ENCODE results near the gene AFF3. TPM values are rescaled to one million over a fixed set of nuclear protein-coding genes. Genes with fewer than 3 reads are reported as not detected.

AFF3 gene
- total RNA-seq, 1 experiment from 2014 or later, result not detected

GRCh38 chr2:99821039-99821438, 321.4 kb downstream of the AFF3 start:
- intact Hi-C loops (cut with micrococcal nuclease; ENCODE audit: unreplicated experiment), result loop anchor here (5.0 to 10.0 kb wide), 2 partner anchors 266 to 421 kb away; no protein-coding TSS in a partner anchor
- Histone ChIP-seq H3K4me1 (replicated peaks; ENCODE audit: insufficient read depth) (no peaks in the 10 kb centered on the region), H3K36me3 (ENCODE audit: low read depth) (no peaks in the 10 kb centered on the region), H3K9me3 (ENCODE audit: insufficient read depth, low read depth) (no peaks in the 10 kb centered on the region), H3K27me3 (ENCODE audit: insufficient read depth, low read depth) (peaks cover 79% of the 10 kb centered on the region), H4K20me1 (ENCODE audit: insufficient read depth) (no peaks in the 10 kb centered on the region), H3F3A (ENCODE audit: insufficient read depth, low read depth) (no peaks in the 10 kb centered on the region), H3K4me3 (no peak overlapping the region), H3K9me2 (ENCODE audit: insufficient read depth) (no peaks in the 10 kb centered on the region), H3K27ac (no peak overlapping the region), H3K4me2 (no peak overlapping the region), H2AFZ (no peak overlapping the region), H3K79me2 (ENCODE audit: low read depth) (no peaks in the 10 kb centered on the region)
- no TSS peak for BruUV-seq (replicated peaks)
- TF ChIP-seq EZH2 (IDR thresholded peaks at IDR 0.05; ENCODE audit: low read depth), result no peak
- no peak for TF ChIP-seq CTCF (conservative IDR thresholded peaks at IDR 0.05)
- POLR2A ChIA-PET (ENCODE audit: unreplicated experiment), result no interaction called here
- DNase-seq, result no peak
- CTCF ChIA-PET, result no interaction called here

GRCh38 chr2:99819766-99820165, 322.6 kb downstream of the AFF3 start:
- Histone ChIP-seq H3K36me3 (ENCODE audit: low read depth) (no peaks in the 10 kb centered on the region), H3K4me3 (no peak overlapping the region), H3K4me1 (replicated peaks; ENCODE audit: insufficient read depth) (no peaks in the 10 kb centered on the region), H3K9me3 (ENCODE audit: insufficient read depth, low read depth) (no peaks in the 10 kb centered on the region), H2AFZ (no peak overlapping the region), H3K27ac (no peak overlapping the region), H4K20me1 (ENCODE audit: insufficient read depth) (no peaks in the 10 kb centered on the region), H3K4me2 (no peak overlapping the region), H3F3A (ENCODE audit: insufficient read depth, low read depth) (no peaks in the 10 kb centered on the region), H3K79me2 (ENCODE audit: low read depth) (no peaks in the 10 kb centered on the region), H3K27me3 (ENCODE audit: insufficient read depth, low read depth) (peaks cover 68% of the 10 kb centered on the region), H3K9me2 (ENCODE audit: insufficient read depth) (no peaks in the 10 kb centered on the region)
- TF ChIP-seq EZH2 (IDR thresholded peaks at IDR 0.05; ENCODE audit: low read depth), result no peak
- no peak for TF ChIP-seq CTCF (conservative IDR thresholded peaks at IDR 0.05)
- ChIA-PET CTCF (no interaction called here), POLR2A (ENCODE audit: unreplicated experiment) (no interaction called here)
- no peak for DNase-seq
- intact Hi-C loops (cut with micrococcal nuclease; ENCODE audit: unreplicated experiment), result loop anchor here (5.0 to 10.0 kb wide), 2 partner anchors 265 to 423 kb away; no protein-coding TSS in a partner anchor
- no TSS peak for BruUV-seq (replicated peaks)

- TF ChIP-seq EZH2 (IDR thresholded peaks at IDR 0.05; ENCODE audit: low read depth) (no peak), CTCF (conservative IDR thresholded peaks at IDR 0.05) (peak; percentile 49)
- ChIA-PET POLR2A (ENCODE audit: unreplicated experiment) (no interaction called here), CTCF (no interaction called here)
- no peaks in the 10 kb centered on the region for H3K36me3 ChIP-seq (ENCODE audit: low read depth)
- no peak for DNase-seq
- H3K4me1 ChIP-seq (replicated peaks; ENCODE audit: insufficient read depth), result no peaks in the 10 kb centered on the region
- H3K9me3 ChIP-seq (ENCODE audit: insufficient read depth, low read depth), result no peaks in the 10 kb centered on the region
- BruUV-seq (replicated peaks), result no TSS peak
- H2AFZ ChIP-seq, result no peak overlapping the region
- H3K9me2 ChIP-seq (ENCODE audit: insufficient read depth), result no peaks in the 10 kb centered on the region
- H3K4me2 ChIP-seq, result no peak overlapping the region
- intact Hi-C loops (cut with micrococcal nuclease; ENCODE audit: unreplicated experiment), result no loop called here
- no peaks in the 10 kb centered on the region for H4K20me1 ChIP-seq (ENCODE audit: insufficient read depth)
- H3K27ac ChIP-seq, result no peak overlapping the region
- no peaks in the 10 kb centered on the region for H3K79me2 ChIP-seq (ENCODE audit: low read depth)
- no peak overlapping the region for H3K4me3 ChIP-seq
- peaks cover 63% of the 10 kb centered on the region for H3K27me3 ChIP-seq (ENCODE audit: insufficient read depth, low read depth)
- H3F3A ChIP-seq (ENCODE audit: insufficient read depth, low read depth), result no peaks in the 10 kb centered on the region
Observed at GRCh38 chr2:99818842-99819241, 323.5 kb downstream of the AFF3 start.

Measured in PC-9 (cell line).